Gastroesophageal sphincter (tissue), 3 donors: Measurements from ENCODE around the gene IGSF11.

Experiments used
- CTCF ChIP-seq, 4 experiments: fragments of 200-600 bp in 2 of 4; fragments of 450-650 bp in 2 of 4; sonication (generic) in 1 of 4; IDR thresholded peaks; one replicate each; pipeline ENCODE4 v1.5.1; 2017 to 2019; ENCODE audit warnings: antibody characterized with exemption in 4 of 4, mild to moderate bottlenecking in 2 of 4, moderate library complexity in 2 of 4
- EP300 ChIP-seq: sonication (generic); formaldehyde crosslinking; IDR thresholded peaks from one replicate; pipeline ENCODE4 v1.6.1; 2017; ENCODE audit warnings: antibody characterized with exemption, mild to moderate bottlenecking

- TF ChIP-seq CTCF (IDR thresholded peaks at IDR 0.05) (no peak), EP300 (no peak)
Observed at GRCh38 chr3:118863731-118864322, 170.8 kb downstream of the IGSF11 start.
